Measurements from ENCODE around the gene ITGAE.

ITGAE gene

GRCh38 chr17:3727041-3727440 lies 73.9 kb downstream of the ITGAE start:
- ChIA-PET CTCF (interaction anchor here (2.2 to 6.6 kb wide), 4 partner anchors 10 to 118 kb away, joined by 4 to 49 read pairs (median 19); partner anchors contain the start of gene NCBP3), POLR2A (no interaction called here)
- WGBS (ENCODE audit: insufficient coverage): 100% methylated on average over 1 of the region's 2 CpGs
- no peaks in the 10 kb centered on the region for H3K27me3 ChIP-seq (replicated peaks in 2 of 5; ENCODE audit: control insufficient read depth in 4 of 5, insufficient read depth in 5 of 5, low read length in 4 of 5)
- no peak for DNase-seq
- H3K9me3 ChIP-seq (ENCODE audit: control extremely low read depth in 1 of 5, control insufficient read depth in 4 of 5, insufficient read depth in 2 of 5, low read depth in 1 of 5, low read length in 4 of 5): no peaks in the 10 kb centered on the region
- peaks cover 0 to 33% (median 4%) of the 10 kb centered on the region in 4 experiments for H3K36me3 ChIP-seq (ENCODE audit: control insufficient read depth in 4 of 4, insufficient read depth in 4 of 4, low read length in 3 of 4)
- peaks cover 12 to 26% (median 21%) of the 10 kb centered on the region in 4 experiments for H3K4me1 ChIP-seq (ENCODE audit: control extremely low read depth in 1 of 4, control insufficient read depth in 4 of 4, insufficient read depth in 4 of 4, low read length in 3 of 4)
- no peak overlapping the region for H3K4me3 ChIP-seq (ENCODE audit: control insufficient read depth in 1 of 7, extremely low read depth in 1 of 7, insufficient read depth in 4 of 7, low read depth in 2 of 7, low read length in 6 of 7)
- H3K27ac ChIP-seq (ENCODE audit: insufficient read depth in 1 of 2, low read depth in 1 of 2, low read length in 2 of 2, poor library complexity in 1 of 2, severe bottlenecking in 2 of 2): no peak overlapping the region

GRCh38 chr17:3724378-3725077 lies 76.5 kb downstream of the ITGAE start:
- H3K27me3 ChIP-seq (replicated peaks in 2 of 5; ENCODE audit: control insufficient read depth in 4 of 5, insufficient read depth in 5 of 5, low read length in 4 of 5): no peaks in the 10 kb centered on the region
- H3K36me3 ChIP-seq (ENCODE audit: control insufficient read depth in 4 of 4, insufficient read depth in 4 of 4, low read length in 3 of 4): peaks cover 0 to 33% (median 6%) of the 10 kb centered on the region in 4 experiments
- ChIA-PET POLR2A (no interaction called here), CTCF (interaction anchor here (1.9 to 2.8 kb wide), 2 partner anchors 12 to 13 kb away, joined by 9 to 11 read pairs; no protein-coding TSS in a partner anchor)
- 16% methylated on average over 20 of the region's 27 CpGs for WGBS (ENCODE audit: insufficient coverage)
- peak overlapping the region in 1 of 2 experiments; percentile 90 for H3K27ac ChIP-seq (ENCODE audit: insufficient read depth in 1 of 2, low read depth in 1 of 2, low read length in 2 of 2, poor library complexity in 1 of 2, severe bottlenecking in 2 of 2)
- no peaks in the 10 kb centered on the region for H3K9me3 ChIP-seq (ENCODE audit: control extremely low read depth in 1 of 5, control insufficient read depth in 4 of 5, insufficient read depth in 2 of 5, low read depth in 1 of 5, low read length in 4 of 5)
- H3K4me3 ChIP-seq (ENCODE audit: control insufficient read depth in 1 of 7, extremely low read depth in 1 of 7, insufficient read depth in 4 of 7, low read depth in 2 of 7, low read length in 6 of 7): peak overlapping the region; percentile 81 to 99 (median 91)
- peaks cover 21 to 38% (median 32%) of the 10 kb centered on the region in 4 experiments for H3K4me1 ChIP-seq (ENCODE audit: control extremely low read depth in 1 of 4, control insufficient read depth in 4 of 4, insufficient read depth in 4 of 4, low read length in 3 of 4)
- DNase-seq: no peak

- CTCF ChIA-PET: interaction anchor here (1.0 to 2.8 kb wide), 5 partner anchors 11 to 102 kb away, joined by 3 to 11 read pairs (median 5); no protein-coding TSS in a partner anchor
- H3K27ac ChIP-seq (ENCODE audit: insufficient read depth in 1 of 2, low read depth in 1 of 2, low read length in 2 of 2, poor library complexity in 1 of 2, severe bottlenecking in 2 of 2): peak within 1 kb of the TSS; percentile 74 to 90
- WGBS (ENCODE audit: insufficient coverage): under 1% methylated on average over 71 of the region's 98 CpGs
- peaks cover 0 to 30% (median 7%) of the 10 kb centered on the region in 4 experiments for H3K36me3 ChIP-seq (ENCODE audit: control insufficient read depth in 4 of 4, insufficient read depth in 4 of 4, low read length in 3 of 4)
- peak within 1 kb of the TSS; percentile 81 to 99 (median 91) for H3K4me3 ChIP-seq (ENCODE audit: control insufficient read depth in 1 of 7, extremely low read depth in 1 of 7, insufficient read depth in 4 of 7, low read depth in 2 of 7, low read length in 6 of 7)
- H3K9me3 ChIP-seq (ENCODE audit: control extremely low read depth in 1 of 5, control insufficient read depth in 4 of 5, insufficient read depth in 2 of 5, low read depth in 1 of 5, low read length in 4 of 5): no peaks in the 10 kb centered on the region
- H3K27me3 ChIP-seq (replicated peaks in 2 of 5; ENCODE audit: control insufficient read depth in 4 of 5, insufficient read depth in 5 of 5, low read length in 4 of 5): no peaks in the 10 kb centered on the region
- peak; percentile 85 to 92 (median 90) for DNase-seq
- POLR2A ChIA-PET: no interaction called here
- H3K4me1 ChIP-seq (ENCODE audit: control extremely low read depth in 1 of 4, control insufficient read depth in 4 of 4, insufficient read depth in 4 of 4, low read length in 3 of 4): peaks cover 25 to 43% (median 32%) of the 10 kb centered on the region in 4 experiments
These were observed 77.2 kb downstream of the ITGAE start, which contains the start of gene HASPIN for GRCh38 chr17:3723556-3724377. HASPIN (plus strand) TSS chr17:3723903; CDS start chr17:3723936, 33 bp downstream.

- no peaks in the 10 kb centered on the region for H3K9me3 ChIP-seq (ENCODE audit: control extremely low read depth in 1 of 5, control insufficient read depth in 4 of 5, insufficient read depth in 2 of 5, low read depth in 1 of 5, low read length in 4 of 5)
- ChIA-PET POLR2A (interaction anchor here (1.0 kb wide), 1 partner anchor 10 kb away, joined by 4 read pairs; no protein-coding TSS in a partner anchor), CTCF (interaction anchor here (1.0 to 2.8 kb wide), 5 partner anchors 11 to 103 kb away, joined by 3 to 11 read pairs (median 5); no protein-coding TSS in a partner anchor)
- peaks cover 25 to 43% (median 32%) of the 10 kb centered on the region in 4 experiments for H3K4me1 ChIP-seq (ENCODE audit: control extremely low read depth in 1 of 4, control insufficient read depth in 4 of 4, insufficient read depth in 4 of 4, low read length in 3 of 4)
- H3K36me3 ChIP-seq (ENCODE audit: control insufficient read depth in 4 of 4, insufficient read depth in 4 of 4, low read length in 3 of 4): peaks cover 0 to 33% (median 9%) of the 10 kb centered on the region in 4 experiments
- H3K27ac ChIP-seq (ENCODE audit: insufficient read depth in 1 of 2, low read depth in 1 of 2, low read length in 2 of 2, poor library complexity in 1 of 2, severe bottlenecking in 2 of 2): peak overlapping the region; percentile 74 to 90
- peak overlapping the region; percentile 81 to 99 (median 91) for H3K4me3 ChIP-seq (ENCODE audit: control insufficient read depth in 1 of 7, extremely low read depth in 1 of 7, insufficient read depth in 4 of 7, low read depth in 2 of 7, low read length in 6 of 7)
- H3K27me3 ChIP-seq (replicated peaks in 2 of 5; ENCODE audit: control insufficient read depth in 4 of 5, insufficient read depth in 5 of 5, low read length in 4 of 5): no peaks in the 10 kb centered on the region
- 4% methylated on average over 13 of the region's 13 CpGs for WGBS (ENCODE audit: insufficient coverage)
- DNase-seq: no peak
These were observed 77.8 kb downstream of the ITGAE start for GRCh38 chr17:3723188-3723555.

GRCh38 chr17:3722716-3723115 lies 78.3 kb downstream of the ITGAE start:
- WGBS (ENCODE audit: insufficient coverage): 73% methylated on average over 6 of the region's 6 CpGs
- ChIA-PET CTCF (interaction anchor here (1.4 to 2.8 kb wide), 4 partner anchors 10 to 40 kb away, joined by 5 to 11 read pairs (median 7); no protein-coding TSS in a partner anchor), POLR2A (interaction anchor here (1.0 kb wide), 1 partner anchor 10 kb away, joined by 4 read pairs; no protein-coding TSS in a partner anchor)
- Histone ChIP-seq H3K27me3 (replicated peaks in 2 of 5; ENCODE audit: control insufficient read depth in 4 of 5, insufficient read depth in 5 of 5, low read length in 4 of 5) (no peaks in the 10 kb centered on the region), H3K9me3 (ENCODE audit: control extremely low read depth in 1 of 5, control insufficient read depth in 4 of 5, insufficient read depth in 2 of 5, low read depth in 1 of 5, low read length in 4 of 5) (no peaks in the 10 kb centered on the region), H3K27ac (ENCODE audit: insufficient read depth in 1 of 2, low read depth in 1 of 2, low read length in 2 of 2, poor library complexity in 1 of 2, severe bottlenecking in 2 of 2) (peak overlapping the region; percentile 74 to 90), H3K4me1 (ENCODE audit: control extremely low read depth in 1 of 4, control insufficient read depth in 4 of 4, insufficient read depth in 4 of 4, low read length in 3 of 4) (peaks cover 25 to 43% (median 32%) of the 10 kb centered on the region in 4 experiments), H3K4me3 (ENCODE audit: control insufficient read depth in 1 of 7, extremely low read depth in 1 of 7, insufficient read depth in 4 of 7, low read depth in 2 of 7, low read length in 6 of 7) (peak overlapping the region; percentile 81 to 99 (median 91)), H3K36me3 (ENCODE audit: control insufficient read depth in 4 of 4, insufficient read depth in 4 of 4, low read length in 3 of 4) (peaks cover 0 to 33% (median 10%) of the 10 kb centered on the region in 4 experiments)
- no peak for DNase-seq

- ChIA-PET POLR2A (no interaction called here), CTCF (no interaction called here)
- H3K36me3 ChIP-seq (ENCODE audit: control insufficient read depth in 4 of 4, insufficient read depth in 4 of 4, low read length in 3 of 4): peaks cover 11 to 43% (median 31%) of the 10 kb centered on the region in 4 experiments
- no peak for DNase-seq
- no peaks in the 10 kb centered on the region for H3K9me3 ChIP-seq (ENCODE audit: control extremely low read depth in 1 of 5, control insufficient read depth in 4 of 5, insufficient read depth in 2 of 5, low read depth in 1 of 5, low read length in 4 of 5)
- no peaks in the 10 kb centered on the region for H3K27me3 ChIP-seq (replicated peaks in 2 of 5; ENCODE audit: control insufficient read depth in 4 of 5, insufficient read depth in 5 of 5, low read length in 4 of 5)
- H3K27ac ChIP-seq (ENCODE audit: insufficient read depth in 1 of 2, low read depth in 1 of 2, low read length in 2 of 2, poor library complexity in 1 of 2, severe bottlenecking in 2 of 2): no peak overlapping the region
- no peak overlapping the region for H3K4me3 ChIP-seq (ENCODE audit: control insufficient read depth in 1 of 7, extremely low read depth in 1 of 7, insufficient read depth in 4 of 7, low read depth in 2 of 7, low read length in 6 of 7)
- H3K4me1 ChIP-seq (ENCODE audit: control extremely low read depth in 1 of 4, control insufficient read depth in 4 of 4, insufficient read depth in 4 of 4, low read length in 3 of 4): peaks cover 20 to 32% (median 24%) of the 10 kb centered on the region in 4 experiments
These were observed 81.7 kb downstream of the ITGAE start for GRCh38 chr17:3719265-3719664.

Measured in common myeloid progenitor, CD34-positive (primary cell).